Measurements from ENCODE around the gene NPEPL1.
A peak's percentile ranks its signal among the peaks of the same experiment; 100 is the strongest.

The NPEPL1 gene

DNA sequence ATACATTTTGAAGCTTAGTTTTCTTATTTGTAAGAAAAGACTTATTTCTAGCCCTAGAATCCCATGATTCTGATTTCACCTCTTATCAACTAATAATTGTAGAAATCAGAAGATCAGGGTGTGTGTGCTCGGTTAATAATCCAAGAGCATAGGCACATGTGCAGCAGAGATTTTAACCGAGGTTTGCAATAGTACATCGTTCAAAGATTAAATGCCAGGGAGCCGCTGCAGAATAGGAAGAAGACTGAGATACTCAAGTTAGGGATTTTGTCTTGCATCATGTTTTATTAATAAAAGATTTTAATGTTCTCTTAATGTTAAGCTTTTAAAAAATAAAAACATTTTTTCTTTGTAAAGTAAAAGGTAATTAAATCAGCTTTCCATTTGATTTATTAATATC is 34.6 kb upstream of the NPEPL1 start:
- DNase-seq = no peak

DNA sequence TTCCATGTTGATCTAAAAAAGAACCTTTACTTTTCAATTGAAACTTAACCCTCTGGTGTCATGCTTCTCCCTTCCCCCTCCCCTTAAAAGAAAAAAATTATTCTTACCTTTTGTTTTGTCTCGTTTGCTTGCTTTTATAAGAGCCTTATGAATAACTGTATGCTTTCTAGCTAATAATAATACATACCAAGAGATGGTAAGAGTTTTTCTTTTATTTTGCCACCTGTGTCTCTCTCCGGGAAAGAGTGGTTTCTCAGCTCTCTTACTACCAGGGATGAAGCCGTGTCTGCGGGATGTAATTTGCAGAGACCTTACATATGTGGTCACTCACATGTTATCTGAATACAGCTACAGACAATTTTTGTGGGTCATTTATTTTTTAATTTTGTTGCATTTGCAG is 33.8 kb upstream of the NPEPL1 start:
- no peak for DNase-seq

DNA sequence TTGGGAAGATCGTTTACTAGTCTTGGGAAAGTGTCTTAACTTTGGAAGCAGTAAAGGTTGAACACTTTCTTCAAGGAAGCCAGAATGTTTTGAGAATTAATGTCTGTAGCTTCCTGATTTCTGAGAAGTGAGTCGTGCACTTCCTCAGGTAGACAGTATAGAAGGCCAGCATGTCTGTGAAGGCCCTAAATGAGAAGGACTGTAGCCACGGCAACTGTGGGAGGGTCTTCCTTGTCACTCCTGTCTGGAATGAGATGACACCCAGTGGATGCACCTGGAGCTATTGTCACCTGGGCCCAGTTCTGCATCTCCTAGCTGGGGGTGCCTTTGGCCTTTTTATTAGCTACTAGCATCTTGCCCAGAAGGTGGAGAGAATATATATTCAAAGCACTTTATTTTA is 32.8 kb upstream of the NPEPL1 start:
- peak; percentile 45 to 67 for DNase-seq

DNA sequence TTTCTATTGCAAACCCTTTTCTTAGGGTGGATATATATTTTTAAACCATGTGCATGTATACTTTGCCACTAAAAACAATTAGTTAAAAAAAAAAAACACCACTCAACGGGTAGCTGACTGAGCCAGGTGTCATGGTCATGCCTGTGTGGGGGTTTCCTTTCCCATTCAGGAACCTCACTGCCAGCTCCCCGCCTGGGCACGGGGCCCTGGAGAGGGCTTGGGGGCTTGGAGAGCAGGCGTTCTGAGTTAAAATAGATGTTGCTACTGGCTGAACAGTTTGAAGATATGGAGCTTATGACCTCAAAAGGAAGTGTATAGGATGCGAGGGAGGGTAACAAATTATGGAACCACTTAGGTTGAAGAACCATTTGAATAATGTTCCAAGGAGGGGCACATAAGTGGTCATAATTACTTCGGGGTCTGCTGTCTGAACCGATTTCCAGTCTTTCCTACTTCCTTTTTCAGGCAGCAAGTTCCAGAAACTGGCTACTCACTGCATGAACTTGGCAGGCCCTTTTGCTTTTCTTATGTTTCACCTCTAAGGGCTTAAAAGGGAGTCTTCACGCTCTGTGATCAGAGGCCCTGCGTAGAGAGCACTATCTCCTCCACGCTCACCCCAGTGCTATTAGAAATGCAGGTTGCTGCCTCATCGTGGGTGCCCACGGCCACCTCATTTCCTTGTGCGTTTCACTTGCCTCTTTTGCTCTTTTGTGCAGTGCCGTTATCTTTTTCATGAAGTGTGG is 31.6 kb upstream of the NPEPL1 start:
- peak; percentile 52 to 64 for DNase-seq

DNA sequence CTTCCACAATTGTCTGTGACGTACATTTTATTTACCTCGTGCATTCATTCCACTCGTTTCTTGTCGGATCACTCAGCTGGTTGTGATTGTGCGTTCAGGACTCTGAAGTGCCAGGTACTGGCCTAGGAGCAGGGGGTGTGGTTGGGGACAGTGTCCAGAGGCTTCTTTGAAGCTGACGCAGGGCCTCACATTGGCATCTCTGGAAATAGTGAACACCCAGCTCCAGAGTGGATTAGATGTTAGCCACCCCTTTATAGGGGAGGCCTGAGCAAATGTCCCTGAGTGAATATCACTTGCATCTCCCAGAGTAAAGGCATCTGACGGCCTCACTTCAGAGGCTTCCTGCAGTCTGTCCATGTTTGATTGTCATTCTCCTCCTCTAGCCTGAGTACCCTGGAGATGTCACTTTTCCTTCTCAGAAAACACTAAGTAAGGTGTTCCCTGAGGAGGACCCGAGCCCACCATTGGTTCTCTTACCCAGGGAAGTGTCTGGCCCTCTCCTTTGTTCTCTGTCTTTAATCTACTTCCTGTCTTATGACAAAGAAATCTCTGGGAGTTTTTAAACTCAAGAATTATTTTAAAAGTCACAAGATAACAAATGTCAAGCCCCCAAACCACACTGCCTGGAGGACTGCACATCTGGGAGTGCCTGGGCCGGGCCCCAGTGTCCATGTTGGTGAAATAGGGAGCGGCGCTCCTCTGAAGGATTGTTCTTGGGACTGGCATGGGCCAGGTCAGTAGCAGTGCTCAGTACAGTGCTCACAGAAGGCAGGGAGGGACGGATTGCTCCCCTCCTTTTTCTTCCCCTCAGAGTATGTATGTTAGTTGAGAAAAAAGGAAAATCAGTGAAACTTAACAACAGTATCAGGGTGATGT is 30.8 kb upstream of the NPEPL1 start:
- DNase-seq = peak in 1 of 2 donors; percentile 17

DNA sequence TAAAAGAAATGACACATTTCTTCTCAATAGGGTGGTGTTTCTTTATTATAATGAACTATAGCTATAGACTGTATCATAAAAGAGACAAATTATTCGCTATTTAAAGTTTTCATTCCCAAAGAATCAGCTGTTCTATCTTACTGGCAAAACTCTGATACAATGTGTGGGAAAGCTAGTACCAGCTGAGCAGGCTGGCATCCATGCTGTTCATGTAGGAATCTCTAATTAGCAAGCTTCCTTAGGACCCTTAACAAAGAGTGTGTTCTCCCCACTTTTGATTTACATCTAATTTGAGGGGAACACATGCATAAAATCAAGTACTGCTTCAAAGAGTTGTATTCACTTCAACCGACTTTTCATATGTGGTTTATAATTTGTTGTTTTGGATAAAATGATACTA is 28.3 kb upstream of the NPEPL1 start:
- DNase-seq = no peak

DNA sequence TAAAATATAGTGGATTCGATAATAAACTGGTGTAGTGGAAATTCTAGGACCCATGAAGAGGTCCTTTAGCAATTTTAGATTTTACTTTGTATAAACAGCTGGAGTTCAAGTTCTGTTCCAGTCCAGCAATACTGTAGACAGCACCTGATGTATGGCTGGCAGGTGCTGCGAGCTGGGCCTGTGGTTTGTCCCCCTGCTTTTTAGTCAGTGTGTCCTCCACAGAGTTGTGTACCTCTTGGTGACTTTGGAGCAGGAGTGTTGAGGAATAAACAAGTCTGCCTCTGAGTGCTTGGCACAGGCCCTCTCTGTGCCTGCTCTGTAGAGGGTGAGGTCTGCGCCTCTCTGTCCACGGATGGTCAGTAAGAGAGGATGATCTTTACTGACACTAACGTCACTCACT is 27.7 kb upstream of the NPEPL1 start:
- DNase-seq = no peak

DNA sequence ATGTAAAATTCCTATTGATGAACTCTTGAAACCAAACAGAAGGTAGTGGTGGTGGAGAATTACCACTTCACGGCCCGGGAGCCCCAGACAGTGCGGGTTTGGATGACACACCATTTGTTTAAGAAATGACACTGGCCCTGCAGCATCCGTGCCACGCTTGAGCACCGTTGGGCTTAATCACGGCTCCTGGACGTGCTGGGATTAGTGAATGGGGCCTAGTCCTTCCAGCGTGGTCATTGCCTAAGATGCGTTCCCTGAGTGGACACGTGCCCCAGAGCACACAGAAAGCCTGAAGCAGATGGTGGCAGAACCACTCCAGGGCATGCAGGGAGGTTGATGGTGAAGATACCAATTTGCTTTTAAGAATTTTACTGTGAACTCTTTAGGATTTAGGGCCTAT is 27.0 kb upstream of the NPEPL1 start:
- no peak for DNase-seq

DNA sequence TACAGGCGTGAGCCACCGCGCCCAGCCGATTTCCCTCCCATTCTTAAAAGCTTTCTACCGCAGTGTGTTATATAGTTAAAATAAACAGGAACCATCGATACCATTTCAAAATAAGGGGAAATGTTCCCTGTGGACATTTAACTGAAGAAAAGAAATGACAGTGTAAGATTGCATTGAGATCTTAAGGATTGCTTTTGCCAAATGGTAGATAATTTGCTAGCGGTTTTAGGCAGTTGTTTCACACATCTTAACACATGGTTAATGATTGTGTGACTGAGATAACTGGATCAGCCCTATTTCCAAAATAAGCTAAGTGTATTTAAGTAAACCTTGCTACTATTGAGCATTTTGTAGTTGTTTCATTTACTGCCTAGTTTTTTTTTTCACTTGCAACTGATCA is 25.9 kb upstream of the NPEPL1 start:
- DNase-seq = no peak

DNA sequence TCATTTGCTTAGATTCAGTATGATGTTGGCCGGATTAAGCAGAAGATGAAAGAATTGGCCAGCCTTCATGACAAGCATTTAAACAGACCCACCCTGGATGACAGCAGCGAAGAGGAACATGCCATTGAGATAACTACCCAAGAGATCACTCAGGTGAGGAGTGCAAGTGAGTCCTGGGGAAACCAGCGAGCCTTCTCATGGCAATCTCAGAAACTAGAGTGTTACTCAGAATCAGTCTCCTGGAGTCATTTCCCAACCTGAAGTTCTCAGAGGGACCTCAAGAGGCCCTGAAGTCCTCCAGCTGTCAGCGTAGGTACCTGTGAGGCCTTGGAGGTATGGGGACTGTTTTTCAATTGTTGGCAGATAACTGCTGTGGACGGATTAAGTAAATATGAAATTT is 24.6 kb upstream of the NPEPL1 start:
- no peak for DNase-seq

DNA sequence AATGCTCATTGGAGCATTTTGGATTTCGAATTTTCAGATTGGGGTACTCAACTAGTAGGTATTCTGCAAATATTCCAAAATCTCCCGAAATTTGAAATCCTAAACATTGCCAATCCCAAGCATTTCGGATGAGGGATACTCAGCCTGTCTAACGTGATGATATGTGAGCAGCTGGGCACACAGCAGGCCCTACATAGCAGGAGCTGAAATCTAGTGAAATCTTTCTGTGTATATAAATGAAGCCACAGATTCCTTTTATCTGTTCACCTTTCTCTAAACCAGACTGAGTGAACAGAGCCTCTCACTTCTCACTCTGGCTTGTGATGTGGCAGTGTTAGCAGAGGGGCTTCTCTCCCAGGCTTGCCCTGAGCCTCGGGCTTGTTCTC is 23.7 kb upstream of the NPEPL1 start:
- no peak for DNase-seq

DNA sequence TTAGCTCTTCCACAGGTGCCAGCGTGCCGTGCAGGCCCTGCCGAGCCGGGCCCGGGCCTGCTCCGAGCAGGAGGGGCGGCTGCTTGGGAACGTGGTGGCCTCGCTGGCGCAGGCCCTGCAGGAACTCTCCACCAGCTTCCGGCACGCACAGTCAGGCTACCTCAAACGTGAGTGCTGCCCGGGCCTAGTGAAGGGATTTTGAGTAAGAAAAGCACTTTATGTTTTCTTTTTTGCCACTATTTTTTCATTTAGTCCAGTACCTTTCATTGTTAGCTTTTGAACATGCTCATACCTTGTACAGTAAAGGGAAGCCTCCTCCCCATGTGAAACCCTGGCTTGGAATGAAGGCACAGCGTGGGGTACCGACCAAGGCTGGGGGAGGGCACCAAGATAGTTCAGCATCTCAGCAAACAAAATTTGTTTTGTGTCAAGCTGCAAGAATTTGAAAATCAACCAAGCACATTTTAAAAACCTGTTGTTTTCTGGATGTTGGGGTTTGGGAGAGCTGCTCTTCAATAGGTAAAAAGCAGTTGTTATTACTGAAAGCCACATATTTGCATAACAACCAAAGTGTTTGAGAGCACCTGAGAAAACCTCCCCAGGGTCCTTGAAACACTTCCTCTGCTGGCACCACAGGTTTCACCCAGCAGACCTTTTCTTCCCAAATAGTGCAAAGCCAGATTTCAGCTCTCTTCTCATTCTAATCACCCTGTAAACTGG is 23.2 kb upstream of the NPEPL1 start:
- DNase-seq = no peak

DNA sequence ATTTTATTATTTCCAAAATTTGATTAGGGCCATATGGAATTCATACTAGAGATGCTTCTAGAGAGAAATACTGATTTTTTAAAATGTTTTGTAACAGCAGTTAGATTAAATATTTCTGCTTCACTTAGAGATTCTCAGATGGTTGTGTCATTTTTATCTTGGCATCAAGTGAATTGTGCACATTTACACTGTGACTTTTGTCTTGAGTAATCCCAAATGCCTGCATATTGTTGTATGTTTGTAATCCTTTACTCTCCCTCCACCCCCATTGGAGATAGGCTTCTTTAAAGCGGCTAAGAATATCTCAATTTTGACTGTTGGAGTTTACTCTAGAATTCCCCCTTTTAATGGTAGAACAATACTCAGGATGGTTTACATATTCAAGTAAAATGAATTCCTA is 22.5 kb upstream of the NPEPL1 start:
- no peak for DNase-seq

DNA sequence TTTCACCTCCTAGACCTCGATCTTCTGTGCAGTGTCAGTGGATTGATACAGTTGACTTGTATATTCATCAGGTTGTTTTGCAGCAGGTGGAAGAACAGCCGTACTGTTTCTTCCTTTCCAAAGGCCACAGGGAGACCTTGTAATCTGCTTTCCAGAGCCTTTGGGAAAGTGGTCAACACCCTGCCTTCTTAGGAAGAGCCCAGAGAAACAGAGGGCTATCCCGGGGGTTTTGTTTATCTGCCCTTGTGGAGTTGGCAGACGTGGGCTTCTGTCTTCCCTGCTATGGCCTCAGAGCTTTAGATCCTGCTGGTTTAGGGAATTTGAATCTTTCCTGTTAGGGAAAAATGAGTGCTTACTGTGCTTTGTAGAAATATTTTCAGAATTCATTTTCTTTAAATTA is 21.9 kb upstream of the NPEPL1 start:
- DNase-seq = no peak

DNA sequence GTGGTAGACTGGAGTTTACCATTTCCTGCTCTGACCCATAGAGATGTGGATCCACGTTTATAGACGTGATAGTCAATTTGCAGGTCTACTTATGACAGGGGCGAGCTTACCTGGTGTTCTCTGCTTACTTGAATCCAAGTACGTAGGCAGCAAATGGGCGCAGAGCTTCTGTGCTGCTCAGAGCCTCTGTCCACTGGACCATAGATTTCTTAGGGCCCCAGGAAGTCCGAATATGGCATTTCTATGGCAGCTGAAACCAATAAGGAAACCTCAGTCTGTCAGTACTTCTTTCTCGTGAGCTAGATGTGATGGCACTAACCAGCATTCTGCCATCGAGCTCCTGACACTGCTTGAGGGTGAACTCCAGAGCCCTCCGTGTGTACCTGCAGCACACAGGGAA is 19.5 kb upstream of the NPEPL1 start:
- no peak for DNase-seq

DNA sequence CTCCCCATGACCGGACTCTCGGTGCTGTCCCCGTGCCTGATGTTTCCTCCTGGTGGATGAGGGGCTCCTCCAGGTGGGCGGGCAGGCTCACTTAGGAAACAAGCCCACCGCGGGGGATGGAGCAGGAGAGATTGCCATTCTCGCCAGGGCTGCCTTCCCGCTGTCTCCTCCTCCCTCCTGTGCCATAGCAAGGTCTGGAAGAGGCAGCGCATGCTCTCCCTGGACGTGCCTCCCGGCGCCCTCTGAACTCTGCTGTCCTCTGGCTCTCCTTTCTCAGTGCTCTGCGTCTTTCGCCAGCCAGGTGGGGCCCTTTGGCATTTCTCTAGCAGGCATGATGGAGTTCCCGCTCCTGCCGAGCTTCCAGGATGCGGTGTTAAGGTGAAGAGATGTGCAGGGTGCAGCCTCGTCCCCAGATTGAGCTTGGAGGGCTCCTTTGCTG is 17.4 kb upstream of the NPEPL1 start:
- no peak for DNase-seq

DNA sequence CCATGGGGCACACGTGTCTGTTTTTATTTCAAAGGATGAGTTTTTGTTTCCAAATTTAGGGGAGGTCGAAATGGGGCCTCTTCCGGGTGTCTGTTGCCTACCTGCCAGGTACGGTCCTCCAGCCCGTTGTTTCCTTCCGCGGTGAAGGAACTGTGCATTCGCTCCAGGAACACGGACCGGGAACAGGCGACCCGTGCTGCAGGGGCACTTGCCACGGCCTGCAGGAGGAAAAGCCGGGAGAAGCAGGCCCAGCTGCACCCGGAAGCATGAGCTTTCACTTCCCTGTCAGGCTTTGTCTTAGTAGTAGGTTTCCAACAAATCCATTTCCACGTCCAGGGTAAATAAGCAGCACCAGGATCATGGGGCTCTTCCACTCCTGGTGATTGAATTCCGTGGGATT is 17.0 kb upstream of the NPEPL1 start:
- no peak for DNase-seq

DNA sequence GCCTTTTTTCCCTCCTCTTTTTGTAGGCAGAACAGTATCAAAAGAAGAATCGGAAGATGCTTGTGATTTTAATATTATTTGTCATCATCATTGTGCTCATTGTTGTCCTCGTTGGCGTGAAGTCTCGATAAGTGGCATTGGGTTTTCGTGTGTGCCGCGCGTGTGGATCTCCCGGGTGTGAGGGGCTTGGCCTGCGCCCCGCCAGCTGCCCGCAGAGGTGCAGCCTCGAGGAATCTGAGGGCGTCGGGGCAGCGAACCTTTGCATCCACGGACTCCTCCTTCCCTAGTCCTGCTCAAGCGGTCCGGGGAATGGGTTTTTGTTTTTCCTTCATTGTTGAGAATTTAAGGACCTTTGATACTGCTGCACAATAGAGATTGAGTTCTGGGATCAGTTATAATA is 16.4 kb upstream of the NPEPL1 start:
- no peak for DNase-seq

DNA sequence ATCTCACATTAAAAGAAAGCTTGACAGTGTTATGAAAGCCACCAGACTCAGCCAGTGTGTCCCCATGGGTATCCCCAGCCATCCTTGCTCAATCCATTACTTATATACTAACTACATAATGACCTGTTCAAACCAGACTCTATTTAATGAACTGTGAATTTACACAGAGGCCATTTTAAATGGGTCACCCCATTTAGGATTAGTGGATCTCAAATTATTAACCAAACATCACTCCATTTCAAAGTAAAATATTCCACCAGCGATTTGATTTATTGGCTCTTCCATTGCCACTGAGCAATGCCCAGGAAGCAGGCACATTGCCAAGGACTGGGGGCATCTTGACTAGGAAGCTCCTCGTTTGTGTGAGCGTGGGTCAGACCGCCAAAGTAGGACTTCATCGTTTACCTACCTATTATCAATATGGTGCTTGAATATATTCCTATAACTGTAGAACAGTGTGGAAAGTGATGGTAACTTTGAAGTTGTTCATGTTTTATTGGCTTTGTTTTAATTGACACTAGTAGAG is 15.5 kb upstream of the NPEPL1 start:
- DNase-seq = no peak

DNA sequence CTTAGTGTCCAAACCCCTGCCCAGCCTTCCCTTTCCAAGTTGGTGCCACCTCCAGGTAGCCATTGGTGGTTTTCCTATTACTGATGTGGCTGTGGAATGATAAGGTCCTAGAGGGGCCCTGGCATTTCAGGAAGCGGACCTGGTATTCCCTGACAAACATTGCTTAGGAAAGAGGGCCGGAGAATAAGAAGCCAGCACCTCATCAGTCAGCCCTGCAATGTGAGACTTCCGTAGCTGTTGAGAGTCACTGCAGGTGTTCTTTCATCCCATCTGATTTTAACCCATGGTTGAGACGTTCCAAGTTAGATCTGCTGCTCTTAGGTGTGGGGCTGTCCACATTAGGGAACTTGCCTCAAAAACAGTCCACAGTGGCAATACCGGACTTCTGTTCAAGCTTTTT is 14.8 kb upstream of the NPEPL1 start:
- no peak for DNase-seq

DNA sequence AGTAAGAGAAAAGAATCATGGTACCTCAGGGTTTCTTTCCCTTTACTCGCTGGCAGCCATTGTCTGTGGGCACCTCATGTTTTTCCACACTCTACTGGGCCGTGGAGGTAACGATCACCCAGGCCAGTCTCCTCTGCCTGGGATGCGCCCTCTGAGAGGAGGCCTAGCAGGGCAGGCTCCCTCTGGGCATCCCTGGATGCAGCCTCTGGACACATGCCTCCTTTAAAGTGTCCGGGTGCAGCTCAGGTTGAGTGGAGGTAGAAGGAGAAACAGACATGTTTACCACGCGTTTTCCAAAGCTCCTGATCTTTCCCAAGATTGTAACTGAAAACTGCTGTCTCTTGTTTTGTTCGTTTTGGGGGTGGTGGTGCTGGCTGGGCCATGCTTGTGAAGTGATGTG is 13.8 kb upstream of the NPEPL1 start:
- DNase-seq = no peak

DNA sequence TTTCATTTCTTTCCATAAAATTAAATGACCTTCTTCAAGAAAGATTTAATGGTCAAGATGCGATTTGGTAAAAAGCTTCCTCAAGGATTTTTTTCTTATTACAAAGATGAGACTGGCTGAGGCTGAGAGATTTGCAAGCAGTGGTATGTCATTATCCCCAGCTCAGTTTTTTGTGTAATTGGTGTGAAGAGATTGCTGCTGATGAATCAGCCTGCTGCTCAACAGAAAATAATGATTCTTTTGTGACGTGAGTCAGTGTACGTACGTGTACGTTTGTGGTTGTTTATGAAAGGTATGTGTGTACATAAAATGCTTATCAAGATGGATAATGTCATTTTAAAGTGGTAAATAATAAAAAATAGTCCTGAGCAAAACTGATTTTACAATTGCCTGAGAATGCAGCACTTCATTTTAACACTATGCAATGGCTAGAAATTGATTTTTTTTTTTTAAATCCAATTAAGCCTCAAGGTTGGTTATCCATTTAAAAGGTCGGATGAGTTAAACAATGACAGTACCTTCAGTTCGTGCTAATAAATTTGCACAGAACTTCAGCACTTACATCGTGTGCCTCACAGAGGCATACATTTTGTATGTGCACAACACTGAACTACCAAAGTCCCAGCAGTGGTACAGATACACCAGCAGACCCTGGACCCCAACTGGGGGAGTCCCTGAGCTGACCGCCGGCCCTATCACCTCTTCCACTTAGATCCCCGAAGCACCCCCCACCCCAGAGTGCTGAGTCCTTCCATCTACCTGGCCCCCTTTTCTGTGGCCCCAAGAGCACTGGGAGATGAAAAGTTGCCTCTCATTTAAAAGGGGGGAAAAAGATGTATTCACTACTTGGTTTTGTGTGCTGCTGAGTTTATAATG is 9.7 kb upstream of the NPEPL1 start:
- no peak for DNase-seq

DNA sequence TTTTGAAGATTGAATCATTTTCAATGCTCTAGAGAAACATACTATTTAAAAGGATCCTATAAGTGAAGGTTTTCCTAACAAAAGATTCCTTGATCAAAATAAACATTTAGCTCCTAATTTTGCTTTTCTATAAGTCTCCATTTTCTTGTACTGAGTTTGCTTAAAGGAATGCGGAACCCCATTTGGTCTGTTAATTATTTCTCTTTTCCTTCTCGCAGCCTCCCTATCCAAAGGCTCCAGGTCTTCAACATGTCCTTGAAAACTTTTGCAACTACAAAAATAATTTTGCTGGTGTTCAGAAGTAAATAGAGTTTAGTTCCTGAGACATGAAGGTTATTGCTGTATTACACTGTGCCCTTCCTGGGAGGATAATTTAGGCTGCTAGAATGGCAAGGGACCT is 8.3 kb upstream of the NPEPL1 start:
- no peak for DNase-seq

Measured in CD4-positive, alpha-beta T cell treated with Interferon alpha-2 for 1 hour (primary cell).